Fibroblast of skin of left quadriceps (primary cell): ENCODE measurements around the gene RBM39.
"Not testable (repeated sequence)": the region's sequence is repeated elsewhere in the genome, so short reads cannot be mapped to it uniquely, and the experiment has no call there.

ENCODE experiments used
- DNase-seq, 2 experiments: peaks; one replicate each; pipeline ENCODE4 v3.0.0-alpha.2; 2013; ENCODE audit warnings: low read depth in 2 of 2

Gene RBM39

DNA sequence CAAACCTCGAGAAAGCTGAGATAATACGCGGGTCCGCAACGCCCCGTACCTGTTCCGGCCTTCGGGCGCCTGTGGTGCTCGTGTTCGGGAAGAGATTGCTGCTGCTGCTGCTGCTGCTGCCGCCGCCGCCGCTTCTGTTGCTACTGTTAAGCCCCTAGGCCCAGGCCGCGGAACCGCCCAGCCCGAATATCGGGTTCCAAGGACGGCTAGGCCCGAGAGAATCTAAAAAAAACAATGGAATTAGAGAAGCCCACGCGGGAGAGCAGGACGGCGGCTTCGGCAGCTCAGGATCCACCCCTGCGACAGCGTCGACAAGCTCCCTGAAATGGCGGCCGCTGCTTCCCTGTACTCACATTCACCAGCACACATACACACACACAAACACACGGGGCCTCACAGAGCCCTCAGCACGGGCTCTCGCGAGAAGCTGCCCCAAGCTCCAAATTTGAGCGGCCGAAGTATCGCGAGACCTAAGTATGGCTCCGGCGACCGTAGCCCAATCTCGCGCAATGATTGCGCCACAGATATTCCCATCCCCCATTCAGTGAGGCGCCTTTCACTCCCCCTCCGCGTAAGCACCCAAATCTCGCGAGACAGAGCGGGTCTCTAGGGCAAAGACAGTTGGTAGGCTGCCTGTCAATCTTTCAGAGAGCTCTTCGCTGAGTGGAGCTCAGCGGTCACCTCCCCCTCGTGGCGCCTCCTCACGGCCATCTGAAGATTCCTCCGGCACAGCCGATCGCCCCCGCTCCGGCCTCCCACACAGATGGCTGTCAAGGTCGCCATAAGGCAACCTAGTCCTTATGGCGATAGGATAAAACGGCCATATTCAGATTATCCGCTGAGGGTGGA is at the start of gene RBM39:
Gene RBM39, minus strand, starts transcription at position 369 of the 849 bp plus-strand sequence. CDS start 1,386 bp downstream, outside the sequence.
- DNase-seq = peak; percentile 100

DNA sequence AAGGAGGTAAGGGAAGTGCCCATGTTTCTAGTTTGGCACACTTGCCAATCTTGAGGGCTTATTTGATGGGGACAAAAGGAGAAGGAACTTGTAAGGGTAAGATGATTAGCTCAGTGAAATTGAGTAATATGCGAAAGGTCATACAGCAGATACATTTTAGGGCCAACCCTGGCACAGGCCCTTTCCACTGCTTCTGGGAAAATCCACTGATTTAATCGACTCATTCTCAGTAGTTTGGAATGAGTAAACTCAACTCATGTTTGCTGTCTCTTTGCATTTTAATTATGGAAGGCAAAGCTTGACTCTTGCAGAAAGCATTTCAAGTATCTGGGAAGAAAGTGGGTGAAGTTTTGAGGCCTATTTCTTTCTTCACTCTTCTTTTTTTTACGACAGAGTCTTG is 49.8 kb upstream of the RBM39 start:
- peak; percentile 64 to 65 for DNase-seq

DNA sequence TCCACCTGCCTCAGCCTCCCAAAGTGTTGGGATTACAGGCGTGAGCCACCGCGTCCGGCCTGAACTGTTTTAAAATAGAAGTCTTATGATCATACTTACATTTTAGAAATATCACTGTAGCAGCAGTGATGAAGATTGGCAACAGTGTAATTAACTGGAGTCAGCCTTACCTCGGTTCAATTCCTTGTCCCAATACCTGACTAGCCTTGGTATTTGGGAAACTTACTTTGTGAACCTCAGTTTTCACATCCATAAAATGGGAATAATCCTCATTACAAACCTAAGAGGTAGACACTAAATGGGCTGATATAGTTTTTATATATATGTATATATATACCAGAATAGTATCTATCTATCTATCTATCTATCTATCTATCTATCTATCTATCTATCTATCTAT is 49.0 kb upstream of the RBM39 start:
- no peak for DNase-seq

DNA sequence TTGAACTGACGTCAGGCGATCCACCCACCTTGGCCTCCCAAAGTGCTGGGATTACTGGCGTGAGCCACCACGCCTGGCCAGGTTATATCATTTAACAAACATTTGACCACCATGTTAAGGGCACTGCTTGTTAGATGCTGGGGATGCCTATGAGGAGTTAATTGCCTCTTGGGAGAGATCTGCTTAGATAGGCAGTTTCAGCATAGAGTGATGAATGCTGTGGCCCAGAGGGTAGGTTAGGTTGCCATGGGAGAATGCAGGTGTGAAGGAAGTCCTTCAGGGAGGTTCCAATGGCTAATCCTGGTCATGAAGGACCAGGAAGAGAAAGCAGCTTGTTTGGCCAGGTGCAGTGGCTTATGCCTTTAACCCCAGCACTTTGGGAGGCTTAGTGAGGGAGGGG is 46.7 kb upstream of the RBM39 start:
- DNase-seq = no peak

DNA sequence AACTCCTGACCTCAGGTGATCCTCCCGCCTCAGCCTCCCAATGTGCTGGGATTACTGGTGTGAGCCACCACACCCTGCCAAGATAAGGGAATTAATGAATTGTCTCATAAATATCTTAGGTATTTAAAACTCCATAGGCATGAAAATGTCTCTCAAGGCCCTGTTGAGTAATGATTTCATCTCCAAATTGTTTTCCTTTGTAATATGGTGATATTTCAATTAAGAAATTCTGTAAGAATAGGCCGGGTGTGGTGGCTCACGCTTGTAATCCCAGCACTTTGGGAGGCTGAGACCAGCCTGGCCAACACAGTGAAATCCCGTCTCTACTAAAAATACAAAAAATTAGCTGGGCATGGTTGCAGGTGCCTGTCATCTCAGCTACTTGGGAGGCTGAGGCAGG is 43.5 kb upstream of the RBM39 start:
- DNase-seq = not testable (repeated sequence)

DNA sequence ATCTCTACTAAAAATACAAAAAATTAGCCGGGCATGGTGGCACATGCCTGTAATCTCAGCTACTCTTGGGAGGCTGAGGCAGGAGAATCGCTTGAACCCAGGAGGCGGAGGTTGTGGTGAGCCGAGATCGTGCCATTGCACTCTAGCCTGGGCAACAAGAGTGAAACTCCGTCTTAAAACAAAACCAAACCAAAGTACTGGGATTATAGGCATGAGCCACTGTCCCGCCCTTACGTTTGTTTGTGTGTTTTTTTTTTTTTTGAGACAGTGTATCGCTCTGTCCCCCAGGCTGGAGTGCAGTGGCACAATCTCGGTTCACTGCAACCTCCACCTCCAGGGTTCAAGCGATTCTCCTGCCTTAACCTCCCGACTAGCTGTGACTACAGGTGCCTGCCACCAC is 41.8 kb upstream of the RBM39 start:
- DNase-seq = not testable (repeated sequence)

DNA sequence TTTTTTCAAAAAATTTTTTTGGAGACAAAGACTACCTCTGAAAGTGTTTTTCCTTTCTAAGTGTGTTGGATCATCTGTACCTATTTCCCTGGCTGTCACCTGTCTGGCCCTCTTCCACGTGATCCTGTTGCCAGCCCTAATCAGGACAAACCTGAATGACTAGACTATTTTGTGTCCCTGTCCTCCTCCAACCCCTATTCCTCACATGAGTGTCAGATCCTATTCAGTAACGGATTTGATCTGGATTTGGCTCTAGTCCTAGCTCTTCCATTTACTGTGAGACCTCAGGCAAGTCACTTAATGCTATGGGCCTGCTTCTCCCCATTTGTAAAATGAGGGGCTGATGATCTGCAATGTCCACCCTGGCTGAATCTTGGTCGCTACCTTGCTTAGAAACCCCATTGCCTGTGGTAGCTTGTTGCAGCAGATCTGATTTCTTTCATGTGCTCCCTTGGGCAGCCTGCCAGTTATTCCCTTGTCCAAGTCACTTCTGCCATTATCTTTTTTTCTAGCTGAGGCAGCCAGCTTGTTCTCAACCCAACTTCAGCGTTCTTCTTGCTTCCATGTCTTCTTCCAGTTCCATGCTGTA is 34.5 kb upstream of the RBM39 start:
- DNase-seq = no peak

DNA sequence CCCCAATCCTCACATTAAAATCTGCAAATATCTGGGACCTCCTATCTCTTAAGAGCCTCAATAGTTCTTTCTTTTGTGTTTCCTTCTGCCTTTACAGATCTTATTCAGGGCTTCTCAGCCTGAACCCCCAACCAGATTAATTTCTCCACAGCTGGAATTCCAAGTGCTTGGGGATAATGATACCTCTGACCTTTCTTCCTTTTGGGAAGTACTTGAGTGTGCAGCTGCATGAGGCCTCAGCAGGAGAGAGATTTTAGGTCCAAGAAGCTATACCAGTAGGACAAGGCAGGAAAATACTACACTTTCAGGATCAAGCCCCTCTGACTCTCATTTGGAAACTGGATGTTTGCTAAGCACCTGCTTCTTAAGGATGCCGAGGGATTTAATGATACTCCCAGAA is 32.3 kb upstream of the RBM39 start:
- no peak for DNase-seq

DNA sequence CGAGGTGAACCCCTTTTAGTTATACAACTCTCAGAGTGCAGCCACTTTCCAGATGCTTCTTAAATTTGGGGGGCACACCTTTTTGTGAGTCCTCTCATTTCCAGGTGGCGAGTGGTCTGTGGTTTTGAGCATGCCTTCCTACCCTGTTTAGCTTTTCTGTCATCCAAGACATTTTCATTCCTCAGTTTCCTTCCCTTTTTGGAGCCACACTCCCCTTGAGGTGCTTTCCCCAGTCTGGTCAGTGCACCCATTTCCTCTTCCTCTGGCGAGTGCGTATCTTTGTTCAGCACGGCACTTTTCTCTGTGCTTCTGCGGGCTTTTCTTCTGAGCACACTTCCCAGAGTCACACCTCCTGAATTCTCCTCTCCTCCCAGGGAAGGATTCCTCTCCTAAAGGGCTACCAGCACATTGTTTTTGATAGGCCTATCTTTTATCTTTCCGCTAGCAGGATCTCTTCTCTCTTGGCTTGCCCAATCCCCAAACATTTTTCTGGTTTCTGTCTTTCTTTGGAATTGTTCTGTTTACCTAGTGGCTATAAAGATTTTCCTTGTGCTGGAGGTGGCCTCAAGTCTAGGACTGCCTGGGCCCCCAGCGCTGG is 31.2 kb upstream of the RBM39 start:
- DNase-seq = no peak

DNA sequence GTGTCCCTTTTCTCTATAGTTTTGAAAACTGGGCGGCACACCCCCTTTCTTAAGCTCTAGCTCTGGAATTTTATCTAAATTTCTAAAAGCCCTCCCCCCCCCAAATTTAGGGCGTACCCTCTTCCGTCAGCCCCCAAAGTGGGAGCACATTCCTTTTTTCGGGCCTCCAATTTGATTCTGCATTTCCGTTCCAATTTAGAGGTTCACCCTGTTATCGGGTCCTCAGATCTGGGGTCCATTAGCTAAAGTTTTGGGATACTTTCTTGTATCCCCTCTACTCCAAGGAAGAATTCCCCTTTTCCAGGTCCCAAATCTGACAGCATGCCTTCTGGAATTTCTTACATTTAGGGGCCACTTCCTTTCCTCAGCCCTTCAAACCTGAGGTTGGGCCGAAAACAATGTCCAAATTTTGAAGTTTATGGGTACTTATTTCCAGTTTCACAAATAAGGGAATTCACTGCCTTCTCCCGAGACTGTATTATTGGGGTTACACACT is 30.6 kb upstream of the RBM39 start:
- DNase-seq = no peak

DNA sequence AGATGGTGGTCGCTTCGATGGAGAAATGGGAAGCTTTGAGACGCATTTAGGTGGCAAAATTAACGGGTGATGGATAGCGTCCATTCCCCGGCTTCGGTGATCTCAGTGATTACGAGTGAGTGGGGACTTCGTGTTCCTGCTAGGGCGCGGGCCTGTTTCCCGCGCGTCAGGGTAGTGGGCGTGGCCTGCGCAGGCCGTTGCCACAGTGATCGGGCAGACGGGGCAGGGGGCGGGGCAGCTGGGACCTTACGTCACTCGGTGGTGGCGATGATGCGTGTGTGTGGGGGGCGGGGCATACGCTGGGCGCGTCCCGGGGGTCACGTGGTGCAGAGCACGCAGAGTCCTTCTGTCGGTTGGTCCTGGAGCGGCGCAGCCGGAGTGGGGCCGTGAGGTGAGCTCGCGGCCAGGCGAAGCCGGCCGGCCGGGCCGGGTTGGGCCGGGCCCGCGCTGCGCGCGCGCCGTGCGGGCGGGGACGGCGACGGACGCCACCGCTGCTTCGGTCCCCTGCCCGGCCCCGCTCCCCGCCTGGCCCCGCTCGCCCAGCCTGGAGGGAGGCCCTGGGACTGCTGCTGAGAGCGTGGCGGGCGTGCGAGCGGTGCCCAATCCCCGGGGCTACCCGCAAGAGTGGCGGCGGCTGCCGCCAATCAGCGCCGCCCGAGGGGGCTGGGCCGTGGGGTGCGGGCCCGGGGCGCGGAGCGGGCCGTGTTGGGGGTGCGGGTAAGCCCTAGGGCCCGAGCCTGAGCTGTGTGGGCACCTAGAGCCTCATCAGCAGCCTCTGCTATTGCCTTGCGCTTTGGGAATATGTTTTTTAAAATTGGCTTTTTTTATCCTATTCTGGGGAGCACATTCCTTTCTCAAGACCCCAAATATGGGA is 29.9 kb upstream of the RBM39 start, which contains the start of gene PHF20:
Gene PHF20, plus strand, starts transcription at position 327 of the 874 bp plus-strand sequence. CDS start 29,508 bp downstream, outside the sequence.
- DNase-seq = peak; percentile 90 to 92

DNA sequence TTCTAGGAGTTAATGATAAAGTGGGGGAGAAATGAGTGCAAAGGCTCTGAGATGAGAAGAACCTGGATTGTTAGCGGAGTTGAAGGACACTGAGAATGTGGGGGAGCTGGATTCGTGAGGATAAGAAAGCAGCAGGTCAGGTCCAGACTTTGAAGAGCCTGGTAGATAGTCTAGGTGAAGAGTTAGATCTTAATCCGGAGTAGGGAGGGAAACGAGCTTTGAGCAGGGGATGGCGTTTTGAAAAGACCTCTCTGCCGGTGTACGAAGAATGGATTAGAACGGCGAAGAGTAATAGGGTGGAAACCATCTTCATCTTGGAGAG is 29.3 kb upstream of the RBM39 start:
- no peak for DNase-seq

DNA sequence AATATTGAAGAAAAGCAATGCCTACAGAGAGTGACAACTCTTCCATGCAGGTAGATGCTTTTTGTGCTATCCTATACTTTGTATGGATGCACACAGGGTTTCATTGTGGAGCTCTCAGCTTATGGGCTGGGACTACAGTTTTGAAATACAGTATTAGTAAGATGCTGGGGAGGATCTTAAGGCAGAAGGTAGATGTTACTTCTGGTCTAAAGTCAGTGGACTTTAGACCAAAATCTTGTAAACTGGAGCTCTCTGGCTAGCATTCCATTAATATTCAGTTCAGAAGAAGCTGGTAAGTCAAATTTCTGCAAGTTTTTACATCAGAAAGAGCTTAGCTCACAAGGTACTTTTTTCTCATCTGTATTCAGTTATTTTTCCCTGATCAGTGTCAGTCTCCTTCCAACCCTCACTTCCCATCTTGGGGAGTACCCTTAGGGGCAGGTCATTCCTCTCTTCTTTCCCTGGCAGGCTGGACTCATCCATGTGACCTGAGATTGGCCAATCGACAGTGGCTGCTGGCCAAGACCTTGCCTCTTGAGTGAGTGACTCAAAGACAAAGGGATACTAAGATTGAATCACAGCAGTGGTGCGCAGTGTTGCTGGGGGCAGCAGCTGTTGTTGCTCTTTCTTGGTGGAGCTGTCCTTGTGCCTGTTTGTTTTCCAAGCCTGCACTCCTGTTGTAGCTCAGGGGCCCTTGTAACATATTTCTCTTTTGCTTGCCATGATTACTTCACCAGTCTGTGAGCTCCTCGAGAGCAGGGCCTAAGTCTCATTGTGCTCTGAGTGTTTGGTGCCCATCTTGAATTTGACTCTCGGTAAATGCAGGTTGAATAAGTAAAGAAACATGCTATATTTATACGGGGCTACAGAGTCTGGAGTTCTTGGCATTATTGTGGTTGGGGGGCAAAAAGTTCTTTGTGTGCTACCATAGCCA is 26.9 kb upstream of the RBM39 start:
- peak; percentile 90 for DNase-seq

DNA sequence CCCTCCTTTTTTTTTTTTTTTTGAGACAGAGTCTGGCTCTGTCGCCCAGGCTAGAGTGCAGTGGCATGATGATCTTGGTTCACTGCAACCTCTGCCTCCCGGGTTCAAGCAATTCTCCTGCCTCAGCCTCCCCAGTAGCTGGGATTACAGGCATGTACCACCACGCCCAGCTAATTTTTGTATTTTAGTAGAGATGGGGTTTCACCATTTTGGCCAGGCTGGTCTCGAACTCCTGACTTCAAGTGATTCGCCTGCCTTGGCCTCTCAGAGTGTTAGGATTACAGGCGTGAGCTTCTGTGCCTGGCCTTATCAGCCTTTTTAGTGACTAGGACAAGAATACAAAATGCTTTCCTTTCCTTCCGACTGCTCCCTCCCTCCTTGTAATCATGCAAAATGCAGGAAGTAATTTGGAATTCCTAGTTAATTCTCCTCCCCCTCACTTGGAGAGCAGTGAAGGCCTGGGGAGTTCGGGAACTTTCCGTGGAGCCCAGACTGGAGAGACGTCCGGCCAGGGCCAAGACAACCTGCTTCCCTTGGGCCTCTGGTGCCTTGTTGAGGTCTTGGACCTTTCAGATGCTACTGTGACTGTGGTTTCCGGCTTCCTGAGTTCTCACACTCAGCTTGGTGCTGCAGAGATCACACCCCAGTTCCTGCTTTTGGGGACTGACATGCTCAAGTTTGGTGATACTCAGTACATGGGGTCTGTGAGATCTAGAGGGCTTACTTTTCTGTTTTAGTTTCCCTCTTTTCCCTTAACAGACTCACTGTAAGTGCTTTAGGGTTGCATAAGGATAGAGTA is 25.8 kb upstream of the RBM39 start:
- no peak for DNase-seq

DNA sequence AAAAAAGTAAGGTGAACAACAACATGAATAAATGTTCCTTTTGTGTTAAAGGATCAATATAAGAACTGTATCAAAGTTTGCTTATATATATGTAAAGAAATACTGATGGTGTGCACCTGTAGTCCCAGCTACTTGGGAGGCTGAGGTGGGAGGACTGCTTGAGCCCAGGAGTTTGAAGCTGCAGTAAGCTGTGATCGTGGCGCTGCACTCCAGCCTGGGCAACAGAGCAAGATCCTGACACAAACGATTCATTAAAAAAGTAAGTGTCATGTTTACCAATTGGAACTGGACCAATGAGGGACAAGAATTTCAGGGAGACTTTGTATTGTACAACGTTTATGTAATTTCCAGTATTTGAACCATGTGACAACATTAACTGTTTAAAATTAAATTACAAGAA is 24.8 kb upstream of the RBM39 start:
- DNase-seq = no peak

DNA sequence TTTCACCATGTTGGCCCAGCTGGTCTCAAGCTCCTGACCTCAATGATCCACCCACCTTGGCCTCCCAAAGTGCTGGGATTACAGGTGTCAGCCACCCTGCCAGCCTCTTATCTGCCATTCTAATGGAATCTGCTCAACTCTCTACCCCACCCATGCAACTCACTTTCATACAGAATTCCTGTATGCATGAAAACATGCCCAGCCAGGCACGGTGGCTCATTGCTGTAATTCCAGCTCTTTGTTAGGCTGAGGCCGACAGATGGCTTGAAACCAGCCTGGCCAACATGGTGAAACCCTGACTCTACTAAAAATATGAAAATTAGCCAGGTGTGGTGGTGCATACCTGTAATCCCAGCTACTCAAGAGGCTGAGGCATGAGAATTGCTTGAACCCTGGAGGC is 22.9 kb upstream of the RBM39 start:
- not testable (repeated sequence) for DNase-seq

DNA sequence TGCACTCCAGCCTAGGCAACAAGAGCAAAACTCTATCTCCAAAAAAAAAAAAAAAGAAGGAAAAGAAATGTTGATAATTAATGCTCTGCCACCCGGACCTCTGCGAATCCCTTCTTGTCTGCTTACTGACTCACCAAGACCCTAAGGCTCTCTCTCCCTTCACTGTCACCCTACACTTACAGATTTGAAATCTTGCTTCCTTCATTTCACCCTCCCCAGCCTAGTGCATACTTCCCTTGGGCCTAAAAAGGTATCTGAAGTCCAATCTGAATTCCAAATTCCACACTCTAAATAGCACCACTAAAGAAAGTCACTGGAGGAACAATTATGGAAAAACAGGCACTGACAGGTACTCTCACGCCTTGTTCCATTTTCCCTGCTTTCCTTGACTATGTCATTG is 20.4 kb upstream of the RBM39 start:
- DNase-seq = no peak

DNA sequence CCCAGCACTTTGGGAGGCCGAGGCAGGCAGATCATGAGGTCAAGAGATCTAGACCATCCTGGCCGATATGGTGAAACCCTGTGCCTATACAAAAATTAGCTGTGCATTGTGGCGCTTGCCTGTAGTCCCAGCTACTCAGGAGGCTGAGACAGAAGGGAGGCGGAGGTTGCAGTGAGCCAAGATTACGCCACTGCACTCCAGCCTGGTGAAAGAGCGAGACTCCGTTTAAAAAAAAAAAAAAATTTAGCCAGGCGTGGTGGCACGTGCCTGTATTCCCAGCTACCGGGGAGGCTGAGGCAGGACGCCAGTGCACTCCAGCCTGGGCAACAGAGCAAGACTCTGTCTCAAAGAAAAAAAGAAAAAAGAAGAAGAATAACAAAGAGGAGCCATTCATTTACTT is 19.5 kb upstream of the RBM39 start:
- not testable (repeated sequence) for DNase-seq

DNA sequence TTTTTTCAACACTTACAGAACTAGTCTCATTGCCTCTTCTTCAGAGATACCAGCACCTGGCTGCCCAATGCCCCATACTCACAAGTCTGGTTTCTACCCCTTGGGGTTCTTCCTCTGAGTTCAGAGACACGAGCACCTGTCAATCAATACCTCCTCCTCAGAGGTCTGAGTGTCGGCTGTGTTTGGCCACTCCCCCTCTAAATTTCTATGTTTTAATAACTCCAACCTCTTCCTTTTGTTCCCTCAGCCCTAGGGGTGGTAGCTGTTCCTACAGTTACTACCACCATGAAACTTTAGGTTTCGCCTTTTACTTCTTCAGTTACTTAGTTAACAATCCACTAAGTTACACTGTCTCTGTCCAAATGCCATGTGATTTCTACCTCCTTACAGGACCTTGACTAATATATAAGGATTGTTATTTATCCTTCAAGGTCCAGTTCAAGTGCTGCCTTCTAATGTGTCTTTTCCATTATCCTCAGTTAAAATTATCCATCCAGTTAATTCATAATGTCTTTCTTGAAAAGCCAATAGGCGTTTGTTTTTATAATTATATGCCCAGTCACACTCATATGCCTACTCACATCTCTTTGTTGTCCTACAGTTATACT is 15.1 kb upstream of the RBM39 start:
- no peak for DNase-seq
